Heart right ventricle (tissue), 16 donors: ENCODE results near the gene ARHGAP42. TPM values are rescaled to one million over a fixed set of nuclear protein-coding genes. Genes with fewer than 3 reads are reported as not detected.

Source experiments
- ATAC-seq, 8 donors: fragments of 200-7000 bp; cut with Tn5 transposase; one replicate each; pipeline ENCODE4 v1.9.1; 2020; ENCODE audit warnings: mild to moderate bottlenecking in 8 of 8, moderate library complexity in 8 of 8, moderate number of reproducible peaks in 1 of 8
- DNase-seq, 2 donors: peaks; one replicate each; pipeline ENCODE4 v3.0.0-alpha.2; 2020
- H3K27ac ChIP-seq, 10 donors: fragments of 200-600 bp; sonication (generic) in 2 of 10; one replicate each; pipeline versions ENCODE4 v1.5.0 to v1.8.0; 2020 to 2022; ENCODE audit warnings: mild to moderate bottlenecking in 3 of 10
- H3K27me3 ChIP-seq, 7 donors: fragments of 200-600 bp; one replicate each; pipeline ENCODE4 v1.8.0; 2021 to 2022; ENCODE audit warnings: mild to moderate bottlenecking in 2 of 7
- H3K36me3 ChIP-seq, 9 donors: fragments of 200-600 bp; sonication (generic) in 1 of 9; one replicate each; pipeline versions ENCODE4 v1.5.0 to v1.8.0; 2020 to 2022; ENCODE audit warnings: mild to moderate bottlenecking in 2 of 9
- H3K4me1 ChIP-seq, 9 donors: fragments of 200-600 bp; sonication (generic) in 1 of 9; one replicate each; pipeline versions ENCODE4 v1.5.0 to v1.8.0; 2020 to 2022; ENCODE audit warnings: mild to moderate bottlenecking in 4 of 9
- H3K4me3 ChIP-seq, 10 donors: fragments of 200-600 bp; sonication (generic) in 2 of 10; one replicate each; pipeline versions ENCODE4 v1.5.0 to v1.8.0; 2020 to 2022; ENCODE audit warnings: mild to moderate bottlenecking in 7 of 10, moderate library complexity in 2 of 10
- H3K9me3 ChIP-seq, 11 donors: fragments of 200-600 bp in 10 of 11; sonication (generic) in 2 of 11; one replicate each; pipeline versions ENCODE4 v1.5.0 to v1.8.0; 2013 to 2022; ENCODE audit warnings: mild to moderate bottlenecking in 2 of 11, control low read depth in 1 of 11, moderate library complexity in 1 of 11
- CTCF ChIP-seq, 9 donors: fragments of 200-600 bp; sonication (generic) in 2 of 9; IDR thresholded peaks; one replicate each; pipeline versions ENCODE4 v1.5.0 to v1.8.0; 2021 to 2022; ENCODE audit warnings: antibody characterized with exemption in 9 of 9, mild to moderate bottlenecking in 5 of 9, moderate library complexity in 1 of 9
- WGBS, 2 donors: extraction: QIAGEN DNeasy Blood & Tissue Kit; methylation state at CpG; one replicate each; pipeline ENCODE4 v1.1.7; 2013; ENCODE audit warnings: inconsistent platforms in 1 of 2; 5-methylcytosine and 5-hydroxymethylcytosine counted together
- intact Hi-C, 10 donors: fragments of 100-400 bp; cut with DNase I; formaldehyde crosslinking; loops; one replicate each; pipeline versions ENCODE4 v1.11.1 to v1.14.2; 2022
- polyA plus RNA-seq, 2 donors: library from polyadenylated mRNA; stranded (reverse); fragments of 200-250 nt; gene quantifications; one replicate each; pipeline ENCODE4 v1.2.3, GENCODE V29; 2013
- total RNA-seq, 10 donors: library from RNA; stranded (reverse); fragmentation: NEBNext Ultra II Directional in 3 of 10; extraction: Animal tissue kit (Norgen Biotek cat#: 25700) in 3 of 10; gene quantifications; one replicate each; pipeline versions ENCODE4 v1.2.1 to v1.2.4, GENCODE V29; 2021 to 2023
- donor health status: Arrhythmogenic right ventricular cardiomyopathy.
- donor health status: ischemic (EF 13 %, LVEDD 7.1; RV severe dilation, severe dysfunction).
- donor health status: healthy with polysubstance abuse.
- donor health status: DM: no; HTN: yes; CAD: no.
- donor health status: DM: no; HTN: no; CAD: no.
- donor health status: ischemic (EF 25% LVEDD 6.9; RV normal size, moderate dysfunction).
- donor health status: ischemic (EF 25% LVEDD 5.7; RV mildly dilated, moderate dysfunction).
- donor health status: healthy.
- donor health status: DM: yes; HTN: yes; CAD: no.
- donor health status: Ischemic cardiomyopathy.
- donor health status: ischemic (EF 35%, LVEDD 5.7; RV mildly dilated, moderate dysfunction).
- donor health status: nonischemic (EF 11% LVEDD 7.7; RV severe dilation, severe dysfunction).
- donor health status: DM: yes; HTN: yes; CAD: no.
- donor health status: PGD.
- donor health status: ischemic (EF 29% LVEDD 5.4; RV normal size, mild dysfunction).
- donor health status: nonischemic (EF 23%, LVEDD 6.1; RV moderate dilation, normal function).

The ARHGAP42 gene
- total and polyA plus RNA-seq, 12 donors = 3.9 to 13.1 (median 8.8) TPM

GRCh38 chr11:100815787-100816330 lies 128.8 kb downstream of the ARHGAP42 start:
- DNase-seq (no peak), ATAC-seq (no peak)
- Histone ChIP-seq H3K4me3 (no peak overlapping the region), H3K36me3 (no peaks in the 10 kb centered on the region), H3K27me3 (no peaks in the 10 kb centered on the region), H3K4me1 (peaks cover 0 to 10% (median 0%) of the 10 kb centered on the region in 9 donors), H3K9me3 (peaks cover 0 to 9% (median 0%) of the 10 kb centered on the region in 11 donors), H3K27ac (no peak overlapping the region)
- intact Hi-C loops = no loop called here
- 93 to 95% methylated on average over 1 of the region's 1 CpG for WGBS, 2 donors
- no peak for TF ChIP-seq CTCF (IDR thresholded peaks at IDR 0.05)

GRCh38 chr11:100816823-100817222 lies 129.7 kb downstream of the ARHGAP42 start:
- Histone ChIP-seq H3K36me3 (no peaks in the 10 kb centered on the region), H3K27ac (no peak overlapping the region), H3K4me3 (no peak overlapping the region), H3K9me3 (peaks cover 0 to 9% (median 0%) of the 10 kb centered on the region in 11 donors), H3K27me3 (no peaks in the 10 kb centered on the region), H3K4me1 (peaks cover 0 to 17% (median 0%) of the 10 kb centered on the region in 9 donors)
- no peak for DNase-seq
- 75 to 88% methylated on average over 2 of the region's 2 CpGs for WGBS, 2 donors
- peak in 1 of 8 donors; percentile 63 for ATAC-seq
- intact Hi-C loops = no loop called here
- no peak for TF ChIP-seq CTCF (IDR thresholded peaks at IDR 0.05)

GRCh38 chr11:100817620-100818019 lies 130.5 kb downstream of the ARHGAP42 start:
- no peak overlapping the region for H3K4me3 ChIP-seq

GRCh38 chr11:100820621-100821020 lies 133.5 kb downstream of the ARHGAP42 start:
- WGBS, 2 donors = 68 to 88% methylated on average over 4 of the region's 4 CpGs
- ATAC-seq = no peak

More at GRCh38 chr11:100817620-100818019, 130.5 kb downstream of the ARHGAP42 start:
- 70 to 97% methylated on average over 2 of the region's 2 CpGs for WGBS, 2 donors
- ATAC-seq = no peak
- Histone ChIP-seq H3K27me3 (no peaks in the 10 kb centered on the region), H3K9me3 (peaks cover 0 to 9% (median 0%) of the 10 kb centered on the region in 11 donors), H3K27ac (no peak overlapping the region), H3K36me3 (no peaks in the 10 kb centered on the region), H3K4me1 (peaks cover 0 to 22% (median 5%) of the 10 kb centered on the region in 9 donors)
- no peak for DNase-seq
- intact Hi-C loops = no loop called here
- no peak for TF ChIP-seq CTCF (IDR thresholded peaks at IDR 0.05)

More at GRCh38 chr11:100820621-100821020, 133.5 kb downstream of the ARHGAP42 start:
- Histone ChIP-seq H3K4me1 (peaks cover 0 to 38% (median 19%) of the 10 kb centered on the region in 9 donors), H3K9me3 (peaks cover 0 to 4% (median 0%) of the 10 kb centered on the region in 11 donors), H3K27ac (peak overlapping the region in 1 of 10 donors; percentile 8), H3K27me3 (no peaks in the 10 kb centered on the region), H3K36me3 (no peaks in the 10 kb centered on the region), H3K4me3 (no peak overlapping the region)
- DNase-seq = no peak
- intact Hi-C loops = no loop called here
- no peak for TF ChIP-seq CTCF (IDR thresholded peaks at IDR 0.05)
